HepG2 (cell line): ENCODE measurements around the gene SLC17A8. TPM values are rescaled to one million over a fixed set of nuclear protein-coding genes. Genes with fewer than 3 reads are reported as not detected.

Source experiments
- ATAC-seq: fragments of 200-7000 bp; cut with Tn5 transposase; 3 replicates; pipeline ENCODE4 v1.9.1; 2020; ENCODE audit warnings: mild to moderate bottlenecking, moderate library complexity
- BruUV-seq: library from RNA; stranded (reverse); fragments of 400-500 nt; replicated peaks from 2 replicates; lab custom pipeline; 2021; lab: Mats Ljungman, UMichigan
- CTCF ChIA-PET: fragments of 300-600 bp; formaldehyde crosslinking; extraction: SDS; loops from one replicate; lab custom pipeline; 2021; ENCODE audit warnings: low total read pairs, inconsistent platforms, low intra/inter-chr PET ratio; lab: Yijun Ruan, JAX
- POLR2A ChIA-PET: fragments of 350-600 bp; sonication (Branson Sonifier 250); formaldehyde crosslinking; loops from one replicate; lab custom pipeline; 2020; ENCODE audit warnings: antibody characterized with exemption, inconsistent platforms; lab: Yijun Ruan, JAX
- DNase-seq: peaks from one replicate; pipeline ENCODE4 v3.0.0-alpha.2; 2015; ENCODE audit warnings: low spot score
- FAIRE-seq: peaks from 3 replicates; lab custom pipeline; 2011; peaks lifted over from hg19 to GRCh38; lab: Jason Lieb, UNC
- H2AFZ ChIP-seq: one replicate; pipeline ENCODE4 v1.6.1; 2011; ENCODE audit warnings: low read length, inconsistent platforms
- H3K27ac ChIP-seq: fragments of 300-600 bp; 3 replicates; pipeline ENCODE4 v1.8.0; 2011; ENCODE audit warnings: mixed run types, mild to moderate bottlenecking, mixed read lengths, low read length, inconsistent platforms; ENCODE audit not compliant: insufficient read depth; ENCODE audit errors: extremely low read length
- H3K27me3 ChIP-seq, 2 experiments: fragments of 200-600 bp in 1 of 2; 2 replicates in 1 of 2; 3 replicates in 1 of 2; pipeline versions ENCODE4 v1.6.0 to v1.8.0; 2011; ENCODE audit warnings: low read length in 2 of 2, mild to moderate bottlenecking in 2 of 2, moderate library complexity in 2 of 2, inconsistent platforms in 1 of 2; ENCODE audit not compliant: insufficient read depth in 2 of 2, control insufficient read depth in 1 of 2
- H3K36me3 ChIP-seq, 2 experiments: fragments of 200-600 bp in 1 of 2; replicated peaks in 1 of 2; 2 replicates in 1 of 2; 3 replicates in 1 of 2; pipeline versions ENCODE4 v1.5.1 to v1.8.0; 2011; ENCODE audit warnings: low read length in 2 of 2, inconsistent platforms in 1 of 2; ENCODE audit not compliant: insufficient read depth in 2 of 2, control insufficient read depth in 1 of 2
- H3K4me1 ChIP-seq: 2 replicates; pipeline ENCODE4 v1.5.1; 2012; ENCODE audit warnings: low read length, inconsistent platforms; ENCODE audit not compliant: insufficient read depth
- H3K4me2 ChIP-seq: 2 replicates; pipeline ENCODE4 v1.6.0; 2011; ENCODE audit warnings: low read depth, low read length, inconsistent platforms
- H3K4me3 ChIP-seq, 3 experiments: fragments of 200-600 bp in 1 of 3; sonication (generic), shearing (Covaris generic) in 1 of 3; replicated peaks in 1 of 3; 2 replicates each; pipeline ENCODE4 v1.5.1; 2011 to 2016; ENCODE audit warnings: low read length in 3 of 3, inconsistent platforms in 2 of 3, low read depth in 2 of 3, mild to moderate bottlenecking in 2 of 3, control low read depth in 1 of 3, mixed read lengths in 1 of 3; ENCODE audit not compliant: insufficient read depth in 1 of 3
- H3K79me2 ChIP-seq: one replicate; pipeline ENCODE4 v1.6.1; 2011; ENCODE audit warnings: low read length, inconsistent platforms; ENCODE audit not compliant: insufficient read depth
- H3K9ac ChIP-seq: 2 replicates; pipeline ENCODE4 v1.6.0; 2011; ENCODE audit warnings: mild to moderate bottlenecking, low read depth, low read length, inconsistent platforms; ENCODE audit not compliant: insufficient read depth
- H3K9me3 ChIP-seq: 2 replicates; pipeline ENCODE4 v1.5.1; 2012; ENCODE audit warnings: mild to moderate bottlenecking, low read length
- H4K20me1 ChIP-seq: 2 replicates; pipeline ENCODE4 v1.6.0; 2011; ENCODE audit warnings: inconsistent platforms, mild to moderate bottlenecking, low read length, moderate library complexity; ENCODE audit not compliant: insufficient read depth
- CENPX ChIP-seq: sonication (generic); formaldehyde crosslinking; IDR thresholded peaks from 2 replicates; pipeline ENCODE4 v1.9.0; 2021; ENCODE audit warnings: mild to moderate bottlenecking, missing genetic modification reagents, moderate library complexity
- GZF1 ChIP-seq: sonication (generic); formaldehyde crosslinking; IDR thresholded peaks from 2 replicates; pipeline ENCODE4 v1.5.1; 2020; ENCODE audit warnings: mild to moderate bottlenecking, missing genetic modification reagents
- NFE2L2 ChIP-seq: fragments of 150-350 bp; IDR thresholded peaks from 2 replicates; pipeline ENCODE4 v1.6.1; 2014; ENCODE audit warnings: low read length
- NFRKB ChIP-seq: fragments of 450-650 bp; IDR thresholded peaks from 2 replicates; pipeline ENCODE4 v1.6.1; 2017
- NONO ChIP-seq, 2 experiments: fragments of 450-650 bp in 1 of 2; sonication (generic) in 1 of 2; formaldehyde crosslinking in 1 of 2; IDR thresholded peaks in 1 of 2; conservative IDR thresholded peaks in 1 of 2; 2 replicates each; pipeline versions ENCODE4 v1.6.1 to v1.8.0; 2017 to 2022; ENCODE audit warnings: mild to moderate bottlenecking in 1 of 2, missing genetic modification reagents in 1 of 2, moderate library complexity in 1 of 2
- NR2F2 ChIP-seq: IDR thresholded peaks from 2 replicates; pipeline ENCODE4 v1.6.1; 2012; ENCODE audit warnings: low read depth, inconsistent platforms, borderline replicate concordance
- RFXAP ChIP-seq: sonication (generic); formaldehyde crosslinking; IDR thresholded peaks from 2 replicates; pipeline ENCODE4 v1.4.0; 2020; ENCODE audit warnings: missing genetic modification reagents, borderline replicate concordance
- SMARCC2 ChIP-seq: fragments of 450-650 bp; IDR thresholded peaks from 2 replicates; pipeline ENCODE4 v1.6.1; 2017; ENCODE audit warnings: antibody characterized with exemption, mild to moderate bottlenecking
- TFDP1 ChIP-seq: IDR thresholded peaks from 2 replicates; pipeline ENCODE4 v1.6.1; 2016; ENCODE audit warnings: missing compliant biosample characterization, missing genetic modification reagents, borderline replicate concordance
- ZNF230 ChIP-seq: sonication (generic); formaldehyde crosslinking; IDR thresholded peaks from 2 replicates; pipeline ENCODE4 v1.4.0; 2020; ENCODE audit warnings: mild to moderate bottlenecking, missing genetic modification reagents
- ZNF891 ChIP-seq: sonication (generic); formaldehyde crosslinking; IDR thresholded peaks from 2 replicates; pipeline ENCODE4 v1.5.0; 2020; ENCODE audit warnings: mild to moderate bottlenecking, missing genetic modification reagents
- WGBS: methylation state at CpG from one replicate; pipeline ENCODE4 v1.1.6; 2017; ENCODE audit warnings: low lambda C conversion rate; 5-methylcytosine and 5-hydroxymethylcytosine counted together
- in situ Hi-C: cut with HindIII; loops from 2 replicates; pipeline ENCODE4 v1.10.0; 2017; ENCODE audit warnings: low pct_unique_long_range_greater_than_20kb; ENCODE audit not compliant: extremely low pct_ligation_motif_present
- intact Hi-C: fragments of 100-400 bp; cut with micrococcal nuclease; formaldehyde crosslinking; loops from one replicate; pipeline ENCODE4 v1.10.0; 2022; ENCODE audit not compliant: unreplicated experiment
- polyA plus RNA-seq, 8 experiments: library from polyadenylated mRNA; depleted of rRNA in 3 of 8; stranded (reverse) in 7 of 8; unstranded in 1 of 8; fragments of >200 nt; fragmentation: Illumina TruSeq in 4 of 8; extraction: Trizol in 4 of 8; gene quantifications; 2 replicates each; pipeline versions ENCODE4 v1.2.1 to v1.2.3, GENCODE V29; 2011 to 2016; ENCODE audit warnings: low read depth in 4 of 8, missing spikeins in 1 of 8, mixed read lengths in 1 of 8; ENCODE audit not compliant: insufficient read depth in 1 of 8
- total RNA-seq, 5 experiments: library from RNA; depleted of rRNA; stranded (reverse); fragments of >200 nt; fragmentation: Illumina TruSeq; extraction: Trizol; gene quantifications; 2 replicates each; pipeline ENCODE4 v1.2.3, GENCODE V29; 2016; ENCODE audit warnings: low read depth in 1 of 5
- TF ChIP-seq, protein P1 (sequence below): sonication (generic); formaldehyde crosslinking; IDR thresholded peaks from 2 replicates; pipeline ENCODE4 v1.4.0; 2020; ENCODE audit warnings: mild to moderate bottlenecking, missing genetic modification reagents
- TF ChIP-seq, protein P2 (sequence below): sonication (generic); formaldehyde crosslinking; IDR thresholded peaks from 2 replicates; pipeline ENCODE4 v1.5.1; 2020; ENCODE audit warnings: mild to moderate bottlenecking, missing genetic modification reagents, borderline replicate concordance

Gene SLC17A8
- total and polyA plus RNA-seq, 2 of the 13 experiments (the other 11 are each of a cell fraction or from before 2014, with no cell fraction given) = 0.07 to 0.15 TPM

GRCh38 chr12:100368066-100368465 is 11.2 kb downstream of the SLC17A8 start:
- intact Hi-C loops = no loop called here
- Histone ChIP-seq H4K20me1 (no peaks in the 10 kb centered on the region), H3K4me3 (no peak overlapping the region), H3K4me1 (peaks cover 17% of the 10 kb centered on the region), H3K9me3 (no peaks in the 10 kb centered on the region), H3K9ac (no peak overlapping the region), H2AFZ (no peak overlapping the region), H3K4me2 (no peak overlapping the region), H3K27ac (no peak overlapping the region), H3K36me3 (no peaks in the 10 kb centered on the region), H3K27me3 (no peaks in the 10 kb centered on the region), H3K79me2 (no peaks in the 10 kb centered on the region)
- in situ Hi-C loops = no loop called here
- ATAC-seq (no peak), FAIRE-seq (no peak), DNase-seq (no peak)
- no TSS peak for BruUV-seq
- ChIA-PET POLR2A (no interaction called here), CTCF (no interaction called here)
- TF ChIP-seq NONO (IDR thresholded peaks at IDR 0.05) (no peak), NONO (CRISPR knock-in tag; conservative IDR thresholded peaks at IDR 0.05) (no peak), RFXAP (CRISPR knock-in tag) (no peak), GZF1 (CRISPR knock-in tag) (no peak), ZNF891 (CRISPR knock-in tag) (no peak), CENPX (CRISPR knock-in tag) (no peak)
- WGBS = 33% methylated on average over 1 of the region's 1 CpG

GRCh38 chr12:100371146-100371545 is 14.3 kb downstream of the SLC17A8 start:
- Histone ChIP-seq H3K4me1 (peaks cover 17% of the 10 kb centered on the region), H3K4me2 (0 out of 2 replicates have a peak overlapping the region, but pooled peaks have one; percentile 4), H2AFZ (no peak overlapping the region), H3K4me3 (no peak overlapping the region), H3K9me3 (no peaks in the 10 kb centered on the region), H4K20me1 (no peaks in the 10 kb centered on the region), H3K27ac (no peak overlapping the region), H3K9ac (no peak overlapping the region), H3K79me2 (no peaks in the 10 kb centered on the region), H3K36me3 (no peaks in the 10 kb centered on the region), H3K27me3 (no peaks in the 10 kb centered on the region; a peak in 1 of 5 replicates)
- ATAC-seq (peak; percentile 79), FAIRE-seq (no peak), DNase-seq (peak; percentile 28)
- in situ Hi-C loops (no loop called here), intact Hi-C loops (no loop called here)
- POLR2A ChIA-PET = no interaction called here
- 42% methylated on average over 6 of the region's 6 CpGs for WGBS
- CTCF ChIA-PET = no interaction called here
- no TSS peak for BruUV-seq
- TF ChIP-seq NFE2L2 (no peak), TFDP1 (no peak), NFRKB (no peak), NR2F2 (no peak), SMARCC2 (no peak), ZNF230 (CRISPR knock-in tag) (no peak)
- TF ChIP-seq, protein P1, sequence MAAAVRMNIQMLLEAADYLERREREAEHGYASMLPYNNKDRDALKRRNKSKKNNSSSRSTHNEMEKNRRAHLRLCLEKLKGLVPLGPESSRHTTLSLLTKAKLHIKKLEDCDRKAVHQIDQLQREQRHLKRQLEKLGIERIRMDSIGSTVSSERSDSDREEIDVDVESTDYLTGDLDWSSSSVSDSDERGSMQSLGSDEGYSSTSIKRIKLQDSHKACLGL (CRISPR knock-in tag) = no peak
- TF ChIP-seq, protein P2, sequence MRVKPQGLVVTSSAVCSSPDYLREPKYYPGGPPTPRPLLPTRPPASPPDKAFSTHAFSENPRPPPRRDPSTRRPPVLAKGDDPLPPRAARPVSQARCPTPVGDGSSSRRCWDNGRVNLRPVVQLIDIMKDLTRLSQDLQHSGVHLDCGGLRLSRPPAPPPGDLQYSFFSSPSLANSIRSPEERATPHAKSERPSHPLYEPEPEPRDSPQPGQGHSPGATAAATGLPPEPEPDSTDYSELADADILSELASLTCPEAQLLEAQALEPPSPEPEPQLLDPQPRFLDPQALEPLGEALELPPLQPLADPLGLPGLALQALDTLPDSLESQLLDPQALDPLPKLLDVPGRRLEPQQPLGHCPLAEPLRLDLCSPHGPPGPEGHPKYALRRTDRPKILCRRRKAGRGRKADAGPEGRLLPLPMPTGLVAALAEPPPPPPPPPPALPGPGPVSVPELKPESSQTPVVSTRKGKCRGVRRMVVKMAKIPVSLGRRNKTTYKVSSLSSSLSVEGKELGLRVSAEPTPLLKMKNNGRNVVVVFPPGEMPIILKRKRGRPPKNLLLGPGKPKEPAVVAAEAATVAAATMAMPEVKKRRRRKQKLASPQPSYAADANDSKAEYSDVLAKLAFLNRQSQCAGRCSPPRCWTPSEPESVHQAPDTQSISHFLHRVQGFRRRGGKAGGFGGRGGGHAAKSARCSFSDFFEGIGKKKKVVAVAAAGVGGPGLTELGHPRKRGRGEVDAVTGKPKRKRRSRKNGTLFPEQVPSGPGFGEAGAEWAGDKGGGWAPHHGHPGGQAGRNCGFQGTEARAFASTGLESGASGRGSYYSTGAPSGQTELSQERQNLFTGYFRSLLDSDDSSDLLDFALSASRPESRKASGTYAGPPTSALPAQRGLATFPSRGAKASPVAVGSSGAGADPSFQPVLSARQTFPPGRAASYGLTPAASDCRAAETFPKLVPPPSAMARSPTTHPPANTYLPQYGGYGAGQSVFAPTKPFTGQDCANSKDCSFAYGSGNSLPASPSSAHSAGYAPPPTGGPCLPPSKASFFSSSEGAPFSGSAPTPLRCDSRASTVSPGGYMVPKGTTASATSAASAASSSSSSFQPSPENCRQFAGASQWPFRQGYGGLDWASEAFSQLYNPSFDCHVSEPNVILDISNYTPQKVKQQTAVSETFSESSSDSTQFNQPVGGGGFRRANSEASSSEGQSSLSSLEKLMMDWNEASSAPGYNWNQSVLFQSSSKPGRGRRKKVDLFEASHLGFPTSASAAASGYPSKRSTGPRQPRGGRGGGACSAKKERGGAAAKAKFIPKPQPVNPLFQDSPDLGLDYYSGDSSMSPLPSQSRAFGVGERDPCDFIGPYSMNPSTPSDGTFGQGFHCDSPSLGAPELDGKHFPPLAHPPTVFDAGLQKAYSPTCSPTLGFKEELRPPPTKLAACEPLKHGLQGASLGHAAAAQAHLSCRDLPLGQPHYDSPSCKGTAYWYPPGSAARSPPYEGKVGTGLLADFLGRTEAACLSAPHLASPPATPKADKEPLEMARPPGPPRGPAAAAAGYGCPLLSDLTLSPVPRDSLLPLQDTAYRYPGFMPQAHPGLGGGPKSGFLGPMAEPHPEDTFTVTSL = no peak
